D341Med (cell line): Measurements from ENCODE around the gene CDC23.
"Not testable (repeated sequence)": the region's sequence is repeated elsewhere in the genome, so short reads cannot be mapped to it uniquely, and the experiment has no call there.

Source experiments
- DNase-seq: peaks from one replicate; pipeline ENCODE4 v3.0.0; 2012; ENCODE audit warnings: low spot score

Gene CDC23

GRCh38 chr5:138216799-138217198, 3.7 kb upstream of the CDC23 start:
- DNase-seq: no peak

GRCh38 chr5:138212828-138213160, 329 bp downstream of the CDC23 start:
- DNase-seq: no peak

GRCh38 chr5:138210985-138211384, 2.1 kb downstream of the CDC23 start:
- DNase-seq: no peak

GRCh38 chr5:138193859-138194258, 19.3 kb downstream of the CDC23 start:
- not testable (repeated sequence) for DNase-seq

- DNase-seq: no peak
Measured at GRCh38 chr5:138192826-138193225, 20.3 kb downstream of the CDC23 start.

GRCh38 chr5:138188626-138189025, 24.5 kb downstream of the CDC23 start:
- no peak for DNase-seq

GRCh38 chr5:138186002-138186447, 27.1 kb downstream of the CDC23 start:
- DNase-seq: no peak

GRCh38 chr5:138182808-138183207, 30.3 kb downstream of the CDC23 start:
- DNase-seq: no peak

GRCh38 chr5:138180841-138181240, 32.3 kb downstream of the CDC23 start:
- DNase-seq: no peak

- peak; percentile 49 for DNase-seq
Measured at GRCh38 chr5:138180183-138180782, 32.8 kb downstream of the CDC23 start.

GRCh38 chr5:138179277-138179857, 33.8 kb downstream of the CDC23 start:
- DNase-seq: peak; percentile 26

- DNase-seq: peak; percentile 89
Measured at GRCh38 chr5:138178516-138179276, 34.4 kb downstream of the CDC23 start, which contains the start of the genes BRD8 and KIF20A. Gene BRD8, minus strand, starts transcription at chr5:138178630. Its CDS starts 16 bp downstream, at chr5:138178614. Gene KIF20A, plus strand, starts transcription at chr5:138179112. Its CDS starts 569 bp downstream, at chr5:138179681.

GRCh38 chr5:138177941-138178515, 35.1 kb downstream of the CDC23 start:
- DNase-seq: peak; percentile 47

GRCh38 chr5:138170299-138170698, 42.8 kb downstream of the CDC23 start:
- no peak for DNase-seq

- no peak for DNase-seq
Measured at GRCh38 chr5:138169124-138169523, 44.0 kb downstream of the CDC23 start.

GRCh38 chr5:138163721-138164120, 49.4 kb downstream of the CDC23 start:
- DNase-seq: no peak

GRCh38 chr5:138160706-138161105, 52.4 kb downstream of the CDC23 start:
- no peak for DNase-seq

- no peak for DNase-seq
Measured at GRCh38 chr5:138159666-138160065, 53.5 kb downstream of the CDC23 start.

GRCh38 chr5:138157626-138158025, 55.5 kb downstream of the CDC23 start:
- no peak for DNase-seq

GRCh38 chr5:138155977-138156376, 57.1 kb downstream of the CDC23 start:
- not testable (repeated sequence) for DNase-seq

GRCh38 chr5:138149530-138149929, 63.6 kb downstream of the CDC23 start:
- no peak for DNase-seq

GRCh38 chr5:138148811-138149210, 64.3 kb downstream of the CDC23 start:
- DNase-seq: no peak

GRCh38 chr5:138143578-138143977, 69.5 kb downstream of the CDC23 start:
- not testable (repeated sequence) for DNase-seq
